HG03439 (cell line): ENCODE results near the gene TRRAP.

ENCODE experiments used
- ATAC-seq: cut with Tn5 transposase; IDR thresholded peaks from one replicate; pipeline ENCODE4 v1.9.1; 2021; ENCODE audit warnings: mild to moderate bottlenecking, moderate library complexity; ENCODE audit not compliant: unreplicated experiment

The TRRAP gene

GRCh38 chr7:98887038-98887437 is 8.7 kb downstream of the TRRAP start:
- ATAC-seq: no peak

DNA sequence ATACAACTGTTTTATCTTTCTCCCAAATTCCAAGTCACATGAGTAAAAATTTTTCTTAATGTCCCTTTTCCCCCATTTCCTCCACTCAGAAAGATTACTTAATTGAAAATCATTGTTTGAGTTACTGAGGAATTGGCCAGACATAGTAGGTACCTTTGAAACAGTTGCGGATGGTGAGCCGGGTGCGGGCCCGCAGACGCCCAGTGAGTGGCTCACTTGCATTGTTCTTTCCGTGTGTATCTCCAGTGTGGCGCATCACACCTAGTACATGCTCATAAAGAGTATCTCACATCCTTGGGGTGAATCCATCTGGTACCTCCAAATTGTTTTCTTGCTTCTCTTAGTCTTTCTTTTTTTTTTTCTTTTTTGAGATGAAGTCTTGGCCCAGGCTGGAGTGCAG is 14.3 kb downstream of the TRRAP start:
- no peak for ATAC-seq

DNA sequence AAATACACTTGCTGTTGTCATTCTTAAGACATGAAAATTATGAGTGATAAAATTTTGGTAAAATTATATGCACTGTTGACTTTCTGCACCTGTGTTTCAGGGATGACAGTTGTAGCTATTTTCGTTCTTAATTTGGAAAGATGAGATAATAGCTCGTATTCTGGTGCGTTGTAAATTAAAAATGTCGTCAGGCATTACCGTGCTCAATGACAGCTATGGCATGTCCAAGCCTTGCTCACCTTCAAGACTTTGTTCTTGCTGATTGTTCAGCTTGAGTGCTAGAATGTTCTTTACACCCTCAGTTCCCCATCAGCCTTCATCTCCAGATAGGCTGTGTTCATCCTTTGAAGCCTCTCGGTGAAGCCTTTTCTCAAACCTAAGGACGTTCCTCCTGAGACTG is 21.5 kb downstream of the TRRAP start:
- no peak for ATAC-seq

DNA sequence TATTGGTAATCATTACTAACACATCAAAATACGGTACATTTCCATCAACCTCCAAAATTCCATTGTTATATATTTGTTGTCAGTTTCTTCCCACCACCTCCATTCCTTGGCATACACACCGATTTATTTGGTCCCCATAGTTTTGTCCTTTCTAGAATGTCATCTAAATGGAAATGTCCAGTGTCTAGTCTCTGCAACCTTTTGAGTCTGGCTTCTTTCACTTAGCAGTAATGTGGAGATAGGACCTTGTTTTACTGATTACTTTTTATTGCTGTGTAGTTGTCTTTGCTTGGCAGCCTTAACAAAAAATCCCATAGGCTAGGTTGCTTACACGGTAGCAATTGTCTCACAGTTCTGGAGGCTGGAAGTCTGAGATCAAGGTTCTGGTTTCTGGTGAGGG is 22.5 kb downstream of the TRRAP start:
- no peak for ATAC-seq

DNA sequence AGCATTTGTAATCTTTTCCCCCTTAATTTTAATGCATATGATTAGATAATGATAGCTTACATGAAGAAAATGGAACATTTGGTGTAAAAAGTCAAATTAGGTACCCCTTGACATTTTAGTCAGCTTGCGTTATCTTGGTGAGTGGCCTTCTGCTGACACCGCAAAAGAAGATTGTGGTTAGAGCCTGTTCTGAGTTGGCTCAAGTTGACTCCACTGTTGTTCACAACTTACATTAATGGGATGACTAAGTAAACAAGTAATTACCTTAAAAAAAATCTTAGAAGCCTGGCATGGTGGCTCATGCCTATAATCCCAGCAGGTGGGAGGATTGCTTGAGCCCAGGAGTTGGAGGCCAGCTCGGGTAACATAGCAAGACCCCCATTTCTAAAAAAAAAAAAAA is 24.2 kb downstream of the TRRAP start:
- no peak for ATAC-seq

DNA sequence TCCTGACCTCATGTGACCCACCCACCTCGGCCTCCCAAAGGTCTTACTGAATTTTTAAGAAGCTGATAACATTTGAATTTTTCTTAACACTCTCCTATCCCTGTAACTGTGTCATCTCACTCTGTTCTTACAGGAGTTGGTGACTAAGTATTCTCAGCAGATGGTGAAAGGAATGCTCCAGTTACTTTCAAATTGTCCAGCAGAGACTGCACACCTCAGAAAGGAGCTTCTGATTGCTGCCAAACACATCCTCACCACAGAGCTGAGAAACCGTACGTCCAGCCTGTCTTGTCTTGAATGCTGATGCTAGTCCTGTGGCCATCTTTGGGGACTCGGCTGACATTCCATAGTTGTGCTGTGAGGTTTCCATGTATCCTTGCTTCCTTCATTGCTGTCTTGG is 24.9 kb downstream of the TRRAP start:
- no peak for ATAC-seq

DNA sequence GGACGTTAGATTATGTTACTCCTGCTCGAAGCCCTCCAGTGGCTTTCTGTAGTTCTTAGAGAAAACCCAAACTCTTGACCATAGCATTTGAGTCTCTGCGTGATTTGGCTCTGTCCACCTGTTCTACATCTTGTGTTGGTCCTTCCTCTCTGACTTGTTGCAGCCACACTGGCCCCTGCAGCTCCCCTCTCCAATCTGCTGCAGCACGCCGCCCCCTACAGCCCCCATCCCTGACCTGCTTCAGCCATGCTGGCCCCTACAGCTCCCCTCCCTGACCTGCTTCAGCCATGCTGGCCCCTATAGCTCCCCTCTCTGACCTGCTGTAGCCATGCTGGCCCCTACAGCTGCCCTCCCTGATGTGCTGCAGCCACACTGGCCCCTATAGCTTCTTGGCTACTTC is 29.2 kb downstream of the TRRAP start:
- ATAC-seq: no peak

DNA sequence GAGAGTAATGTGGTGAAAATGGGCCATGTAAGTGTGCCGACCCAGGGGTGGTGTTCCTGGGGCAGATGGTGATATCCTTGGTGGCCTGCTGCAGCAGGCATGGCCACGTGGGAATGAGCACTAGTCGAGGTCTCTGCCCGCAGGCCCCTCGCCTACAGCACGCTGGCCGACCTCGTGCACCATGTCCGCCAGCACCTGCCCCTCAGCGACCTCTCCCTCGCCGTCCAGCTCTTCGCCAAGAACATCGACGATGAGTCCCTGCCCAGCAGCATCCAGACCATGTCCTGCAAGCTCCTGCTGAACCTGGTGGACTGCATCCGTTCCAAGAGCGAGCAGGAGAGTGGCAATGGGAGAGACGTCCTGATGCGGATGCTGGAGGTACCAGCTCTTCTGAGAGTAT is 30.3 kb downstream of the TRRAP start:
- ATAC-seq: no peak

GRCh38 chr7:98909487-98909886 is 31.2 kb downstream of the TRRAP start:
- ATAC-seq: no peak

- no peak for ATAC-seq
Measured at GRCh38 chr7:98910427-98910826, 32.1 kb downstream of the TRRAP start.

DNA sequence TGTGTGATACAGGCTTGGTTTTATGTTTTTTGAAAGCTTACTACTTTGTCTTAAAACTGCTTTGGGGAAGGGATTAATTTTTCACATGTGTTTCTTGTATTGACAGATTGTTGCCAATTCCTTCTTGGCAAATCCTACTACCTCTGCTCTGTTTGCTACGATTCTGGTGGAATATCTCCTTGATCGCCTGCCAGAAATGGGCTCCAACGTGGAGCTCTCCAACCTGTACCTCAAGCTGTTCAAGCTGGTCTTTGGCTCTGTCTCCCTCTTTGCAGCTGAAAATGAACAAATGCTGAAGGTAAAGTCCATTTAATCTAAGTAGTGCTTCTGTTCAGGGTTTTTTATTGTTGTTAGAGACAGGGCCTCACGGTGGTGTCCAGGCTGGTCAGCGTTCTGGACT is 33.6 kb downstream of the TRRAP start:
- no peak for ATAC-seq

DNA sequence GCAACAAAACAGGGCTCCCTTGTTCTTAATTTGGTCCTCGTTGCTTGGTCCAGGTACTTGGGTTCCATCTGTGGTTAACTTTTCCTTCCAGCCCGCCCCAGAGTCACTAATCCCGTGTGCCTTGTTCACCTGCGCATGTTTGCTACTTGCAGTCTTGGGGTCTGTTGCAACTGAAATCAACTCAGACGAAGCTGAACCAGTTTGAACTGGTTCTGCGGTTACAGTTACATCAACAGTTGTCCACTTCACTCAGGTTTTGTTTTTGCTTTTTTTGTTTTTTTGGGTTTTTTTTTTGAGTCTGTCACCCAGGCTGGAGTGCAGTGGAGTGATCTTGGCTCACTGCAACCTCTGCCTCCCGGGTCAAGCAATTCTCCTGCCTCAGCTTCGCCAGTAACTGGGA is 34.7 kb downstream of the TRRAP start:
- no peak for ATAC-seq

GRCh38 chr7:98913612-98914011 is 35.3 kb downstream of the TRRAP start:
- no peak for ATAC-seq

GRCh38 chr7:98917331-98917730 is 39.0 kb downstream of the TRRAP start:
- no peak for ATAC-seq

DNA sequence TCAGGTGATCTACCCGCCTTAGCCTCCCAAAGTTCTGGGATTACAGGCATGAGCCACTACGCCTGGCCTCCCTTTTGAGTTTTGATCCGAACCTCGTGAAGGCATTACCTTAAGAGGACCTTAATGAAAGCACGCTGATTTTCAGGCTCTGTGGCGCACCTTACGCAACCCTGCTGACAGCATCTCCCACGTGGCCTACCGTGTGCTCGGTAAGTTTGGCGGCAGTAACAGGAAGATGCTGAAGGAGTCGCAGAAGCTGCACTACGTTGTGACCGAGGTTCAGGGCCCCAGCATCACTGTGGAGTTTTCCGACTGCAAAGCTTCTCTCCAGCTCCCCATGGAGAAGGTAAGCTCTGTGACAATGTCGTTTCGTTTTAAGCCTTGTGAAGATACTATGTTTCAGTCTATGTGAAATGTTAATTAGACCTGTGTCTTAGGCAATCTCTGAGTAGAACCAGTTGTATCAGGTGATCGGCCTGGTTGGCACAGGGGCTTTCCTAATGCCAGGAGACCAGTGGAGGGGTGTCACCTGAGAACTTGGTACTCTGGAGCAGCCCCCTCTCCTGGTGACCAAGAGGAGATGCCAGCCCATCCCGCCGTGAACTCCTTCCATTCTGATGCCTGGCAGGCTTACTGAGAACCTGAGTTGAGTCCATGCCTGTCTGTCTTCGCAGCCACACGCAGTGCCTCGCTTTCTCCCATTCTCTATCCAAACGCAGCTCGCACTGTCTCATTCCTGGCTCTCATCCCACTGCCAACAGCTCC is 43.5 kb downstream of the TRRAP start:
- ATAC-seq: no peak

DNA sequence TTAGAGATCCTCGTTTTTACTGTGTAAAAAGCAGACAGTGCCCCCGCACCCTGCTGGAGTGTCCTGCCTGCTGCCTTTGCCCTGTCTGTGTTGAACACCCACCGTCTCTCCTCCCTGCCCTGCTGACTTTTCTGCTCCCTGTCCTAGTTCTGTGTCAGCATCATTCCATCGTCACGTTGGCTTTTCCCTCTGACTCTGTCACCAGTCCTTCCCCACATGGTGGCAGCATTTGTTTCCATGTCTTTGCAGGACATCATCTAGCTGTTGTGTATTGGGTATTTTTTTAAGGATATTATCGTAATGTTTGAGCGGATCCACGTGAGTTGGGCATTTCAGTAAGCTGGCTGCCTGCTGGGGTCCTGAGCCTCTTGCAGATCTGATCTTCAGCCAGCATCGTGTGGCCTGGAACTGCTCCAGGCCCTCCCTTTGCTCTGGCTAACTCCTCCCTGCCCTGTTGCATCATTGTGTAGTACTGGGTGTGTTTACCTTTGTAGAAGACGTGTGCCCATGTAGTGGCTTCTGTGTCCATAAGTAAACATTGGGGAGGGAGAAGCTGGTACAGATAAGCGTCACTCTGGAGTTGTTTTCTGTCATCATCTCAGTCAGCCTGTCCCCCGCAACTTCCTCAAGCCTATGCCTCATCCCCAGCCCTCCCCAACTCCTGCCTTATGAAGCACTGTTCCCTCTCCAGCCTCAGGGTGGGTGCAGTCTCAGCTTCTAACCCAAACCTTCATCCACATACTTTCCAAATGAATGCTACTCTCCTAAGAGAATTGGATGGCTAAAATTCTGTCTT is 44.3 kb downstream of the TRRAP start:
- ATAC-seq: no peak

DNA sequence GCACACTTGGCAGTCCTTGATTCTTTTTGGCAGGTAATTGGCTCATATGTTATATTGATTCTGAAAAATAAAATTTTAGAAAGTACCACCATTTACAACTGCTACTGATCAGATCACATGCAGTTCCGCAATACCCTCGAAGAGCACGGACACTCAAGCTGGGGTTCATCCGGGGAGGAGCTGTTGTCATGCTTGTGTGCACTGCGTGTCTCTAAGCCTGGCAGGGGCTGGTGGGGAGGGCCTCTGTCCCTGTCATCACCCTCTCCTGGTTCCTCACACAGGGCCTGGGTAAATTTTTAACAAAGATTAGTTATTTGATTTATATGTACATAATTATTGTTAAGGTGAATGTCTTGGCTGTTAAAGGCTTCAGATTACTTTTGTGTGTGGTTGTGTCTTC is 45.2 kb downstream of the TRRAP start:
- no peak for ATAC-seq

DNA sequence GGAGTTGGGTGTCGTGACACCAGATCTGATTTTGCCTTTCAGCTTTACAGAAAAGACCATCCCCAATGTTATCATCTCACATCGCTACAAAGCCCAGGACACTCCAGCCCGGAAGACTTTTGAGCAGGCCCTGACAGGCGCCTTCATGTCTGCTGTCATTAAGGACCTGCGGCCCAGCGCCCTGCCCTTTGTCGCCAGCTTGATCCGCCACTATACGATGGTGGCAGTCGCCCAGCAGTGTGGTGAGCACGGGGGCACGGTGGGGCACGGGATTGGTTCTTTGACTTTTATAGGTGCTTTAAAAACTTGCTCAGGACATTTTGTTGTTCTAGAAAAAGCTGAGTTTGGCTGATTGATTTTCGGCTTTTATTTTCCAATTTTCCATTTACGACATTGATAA is 48.8 kb downstream of the TRRAP start:
- no peak for ATAC-seq

GRCh38 chr7:98930464-98930863 is 52.1 kb downstream of the TRRAP start:
- peak; percentile 22 for ATAC-seq

- peak; percentile 65 for ATAC-seq
Measured at GRCh38 chr7:98930921-98931320, 52.6 kb downstream of the TRRAP start.

- no peak for ATAC-seq
Measured at GRCh38 chr7:98933321-98933720, 55.0 kb downstream of the TRRAP start.

DNA sequence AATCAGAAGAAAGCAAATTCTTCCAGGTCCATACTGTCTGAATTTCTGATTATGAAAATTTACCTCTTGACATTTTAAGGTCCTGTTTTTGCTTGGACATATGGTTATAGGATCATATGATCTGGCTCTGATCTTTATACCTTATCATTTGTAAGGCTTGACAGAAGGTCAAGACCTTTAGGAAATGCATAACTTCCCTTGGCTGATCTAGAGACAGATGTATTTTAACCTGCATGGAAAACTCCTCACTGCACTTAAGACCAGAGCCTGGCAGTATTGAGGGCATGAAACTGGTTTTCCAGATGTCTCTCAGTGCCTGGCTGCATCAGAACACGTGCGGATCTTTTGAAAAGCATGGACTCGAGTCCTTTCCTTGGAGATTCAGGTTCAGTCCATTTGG is 55.9 kb downstream of the TRRAP start:
- no peak for ATAC-seq
